Adrenal gland (tissue), 12 donors: ENCODE data around the gene CD2. TPM values are rescaled to one million over a fixed set of nuclear protein-coding genes. Genes with fewer than 3 reads are reported as not detected.
A peak's percentile ranks its signal among the peaks of the same experiment; 100 is the strongest.

Source experiments
- DNase-seq, 7 donors: peaks; one replicate each; pipeline ENCODE4 v3.0.0-alpha.2; 2019 to 2020
- H3K27ac ChIP-seq, 5 donors: fragments of 200-600 bp; sonication (generic) in 4 of 5; 1 replicate in 3 of 5; 2 replicates in 2 of 5; pipeline versions ENCODE4 v1.5.1 to v1.8.0; 2016 to 2020; ENCODE audit warnings: mild to moderate bottlenecking in 1 of 5
- H3K27me3 ChIP-seq: fragments of 200-600 bp; 2 replicates; pipeline ENCODE4 v1.8.0; 2021
- H3K36me3 ChIP-seq, 2 donors: fragments of 200-600 bp; replicated peaks in 1 of 2; 1 replicate in 1 of 2; 2 replicates in 1 of 2; pipeline versions ENCODE4 v1.5.1 to v1.8.0; 2018 to 2022
- H3K4me1 ChIP-seq, 2 donors: fragments of 200-600 bp; replicated peaks in 1 of 2; 1 replicate in 1 of 2; 2 replicates in 1 of 2; pipeline versions ENCODE4 v1.5.1 to v1.8.0; 2018 to 2021
- H3K4me3 ChIP-seq, 4 donors: fragments of 200-600 bp; sonication (generic) in 3 of 4; one replicate each; pipeline ENCODE4 v1.5.1; 2016 to 2018
- H3K9me3 ChIP-seq, 3 donors: fragments of 200-600 bp; sonication (generic) in 1 of 3; replicated peaks in 1 of 3; 1 replicate in 2 of 3; 2 replicates in 1 of 3; pipeline versions ENCODE4 v1.5.1 to v1.8.0; 2016 to 2021
- POLR2A ChIP-seq, 2 donors: fragments of 450-650 bp; IDR thresholded peaks; one replicate each; pipeline ENCODE4 v1.6.1; 2017; ENCODE audit warnings: antibody characterized with exemption in 2 of 2, mild to moderate bottlenecking in 2 of 2, moderate library complexity in 1 of 2
- WGBS, 4 donors: extraction: QIAGEN DNeasy Blood & Tissue Kit in 2 of 4; methylation state at CpG; one replicate each; pipeline versions ENCODE4 v1.1.5 to v1.1.7; 2013 to 2017; 5-methylcytosine and 5-hydroxymethylcytosine counted together
- intact Hi-C, 2 donors: fragments of 100-400 bp; cut with DNase I; formaldehyde crosslinking; loops; one replicate each; pipeline versions ENCODE4 v1.14.1 to v1.15.0; 2022 to 2023
- polyA plus RNA-seq, 3 donors: library from polyadenylated mRNA; stranded (reverse); fragments of 200-250 nt in 2 of 3; fragments of 350-450 nt in 1 of 3; fragmentation: Illumina TruSeq in 1 of 3; extraction: RNeasy Lipid Tissue Mini Kit (QIAGEN cat#74804) in 1 of 3; gene quantifications; one replicate each; pipeline ENCODE4 v1.2.3, GENCODE V29; 2013 to 2014
- total RNA-seq, 9 donors: library from RNA; depleted of rRNA in 4 of 9; stranded (reverse); fragments of >200 nt in 4 of 9; fragments of 120-200 nt in 1 of 9; fragmentation: NEBNext Ultra II Directional in 1 of 9; extraction: Animal tissue kit (Norgen Biotek cat#: 25700) in 1 of 9; gene quantifications; one replicate each; pipeline versions ENCODE4 v1.1.0 to v1.2.4, GENCODE V29; 2013 to 2023
- TF ChIP-seq, protein P1 (sequence below), 6 experiments: fragments of 450-650 bp in 4 of 6; fragments of 200-600 bp in 2 of 6; sonication (generic) in 1 of 6; IDR thresholded peaks; 1 replicate in 5 of 6; 2 replicates in 1 of 6; pipeline versions ENCODE4 v1.5.1 to v1.8.0; 2016 to 2021; ENCODE audit warnings: antibody characterized with exemption in 6 of 6, mild to moderate bottlenecking in 2 of 6, moderate library complexity in 1 of 6
- donor health status: healthy with polysubstance abuse.
- donor health status: Bipolar disorder and iron deficiency.
- donor health status: DM: yes; HTN: yes; CAD: no.
- donor health status: DM: no; HTN: no; CAD: no.
- donor health status: DM: no; HTN: no; CAD: no.
- donor health status: DM: yes; HTN: yes; CAD: no.

The CD2 gene
- total and polyA plus RNA-seq, 12 donors, result 0.18 to 6.7 (median 1.3) TPM

DNA sequence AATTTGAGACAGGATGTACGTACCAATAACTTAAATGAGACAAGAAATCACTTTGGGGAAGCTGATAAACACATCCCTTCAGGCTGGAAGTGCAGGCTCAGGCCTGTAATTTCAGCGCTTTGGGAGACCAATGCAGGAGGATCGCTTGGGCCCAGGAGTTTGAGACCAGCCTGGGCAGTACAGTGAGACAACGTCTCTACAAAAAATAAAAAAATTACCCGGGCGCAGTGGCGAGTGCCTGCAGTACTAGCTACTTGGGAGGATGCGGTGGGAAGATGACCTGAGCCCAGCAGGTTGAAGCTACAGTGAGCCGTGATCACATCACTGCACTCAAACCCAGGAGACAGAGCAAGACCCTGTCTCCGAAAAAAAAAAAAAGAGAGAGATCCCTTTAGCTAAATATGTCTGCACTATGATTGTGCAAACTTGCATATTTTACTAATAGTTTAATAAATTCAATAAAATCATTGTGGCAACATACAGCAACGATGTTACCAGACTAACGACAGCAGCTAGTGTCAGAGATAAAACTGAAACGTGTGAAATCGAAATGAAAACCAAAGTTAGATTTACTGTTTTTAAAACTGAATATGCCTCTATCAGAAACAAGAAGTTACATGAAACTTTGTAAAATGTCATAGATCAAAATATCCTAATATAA lies 54.7 kb downstream of the CD2 start:
- intact Hi-C loops, result no loop called here
- WGBS, 4 donors, result 85 to 90% (median 86%) methylated on average over 14 of the region's 14 CpGs
- no peak overlapping the region for H3K27ac ChIP-seq
- no peaks in the 10 kb centered on the region for H3K36me3 ChIP-seq
- no peak overlapping the region for H3K4me3 ChIP-seq
- no peaks in the 10 kb centered on the region for H3K27me3 ChIP-seq
- H3K9me3 ChIP-seq, result peaks cover 0 to 9% (median 0%) of the 10 kb centered on the region in 3 donors
- H3K4me1 ChIP-seq, result no peaks in the 10 kb centered on the region
- TF ChIP-seq, protein P1, sequence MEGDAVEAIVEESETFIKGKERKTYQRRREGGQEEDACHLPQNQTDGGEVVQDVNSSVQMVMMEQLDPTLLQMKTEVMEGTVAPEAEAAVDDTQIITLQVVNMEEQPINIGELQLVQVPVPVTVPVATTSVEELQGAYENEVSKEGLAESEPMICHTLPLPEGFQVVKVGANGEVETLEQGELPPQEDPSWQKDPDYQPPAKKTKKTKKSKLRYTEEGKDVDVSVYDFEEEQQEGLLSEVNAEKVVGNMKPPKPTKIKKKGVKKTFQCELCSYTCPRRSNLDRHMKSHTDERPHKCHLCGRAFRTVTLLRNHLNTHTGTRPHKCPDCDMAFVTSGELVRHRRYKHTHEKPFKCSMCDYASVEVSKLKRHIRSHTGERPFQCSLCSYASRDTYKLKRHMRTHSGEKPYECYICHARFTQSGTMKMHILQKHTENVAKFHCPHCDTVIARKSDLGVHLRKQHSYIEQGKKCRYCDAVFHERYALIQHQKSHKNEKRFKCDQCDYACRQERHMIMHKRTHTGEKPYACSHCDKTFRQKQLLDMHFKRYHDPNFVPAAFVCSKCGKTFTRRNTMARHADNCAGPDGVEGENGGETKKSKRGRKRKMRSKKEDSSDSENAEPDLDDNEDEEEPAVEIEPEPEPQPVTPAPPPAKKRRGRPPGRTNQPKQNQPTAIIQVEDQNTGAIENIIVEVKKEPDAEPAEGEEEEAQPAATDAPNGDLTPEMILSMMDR (IDR thresholded peaks at IDR 0.05), result no peak
- no peak for TF ChIP-seq POLR2A (IDR thresholded peaks at IDR 0.05)
- no peak for DNase-seq

DNA sequence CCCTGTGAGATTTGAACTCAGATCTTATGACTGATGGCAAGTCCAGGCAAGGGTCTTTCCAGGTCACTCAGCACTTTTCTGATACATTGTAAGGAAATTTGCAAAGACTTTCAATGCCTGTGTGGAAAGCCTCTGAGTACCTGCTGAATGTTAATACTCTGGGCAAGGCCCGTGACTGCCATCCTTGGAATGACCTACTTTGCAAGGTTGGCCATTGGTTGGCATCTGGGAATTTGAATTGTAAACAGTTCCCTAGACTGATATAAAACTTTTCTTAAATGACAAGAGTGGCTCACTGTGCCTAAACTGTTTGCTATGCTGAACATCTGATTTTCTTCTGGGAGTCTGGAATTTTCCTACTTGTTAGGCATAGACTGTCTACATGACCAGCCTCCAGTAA lies 57.1 kb downstream of the CD2 start:
- Histone ChIP-seq H3K36me3 (no peaks in the 10 kb centered on the region), H3K27ac (no peak overlapping the region), H3K27me3 (no peaks in the 10 kb centered on the region), H3K4me1 (no peaks in the 10 kb centered on the region), H3K9me3 (peaks cover 0 to 9% (median 0%) of the 10 kb centered on the region in 3 donors), H3K4me3 (no peak overlapping the region)
- intact Hi-C loops, result no loop called here
- DNase-seq, result no peak
- TF ChIP-seq, protein P1 (IDR thresholded peaks at IDR 0.05), result no peak
- TF ChIP-seq POLR2A (IDR thresholded peaks at IDR 0.05), result no peak
- 78 to 92% (median 87%) methylated on average over 1 of the region's 1 CpG for WGBS, 4 donors

DNA sequence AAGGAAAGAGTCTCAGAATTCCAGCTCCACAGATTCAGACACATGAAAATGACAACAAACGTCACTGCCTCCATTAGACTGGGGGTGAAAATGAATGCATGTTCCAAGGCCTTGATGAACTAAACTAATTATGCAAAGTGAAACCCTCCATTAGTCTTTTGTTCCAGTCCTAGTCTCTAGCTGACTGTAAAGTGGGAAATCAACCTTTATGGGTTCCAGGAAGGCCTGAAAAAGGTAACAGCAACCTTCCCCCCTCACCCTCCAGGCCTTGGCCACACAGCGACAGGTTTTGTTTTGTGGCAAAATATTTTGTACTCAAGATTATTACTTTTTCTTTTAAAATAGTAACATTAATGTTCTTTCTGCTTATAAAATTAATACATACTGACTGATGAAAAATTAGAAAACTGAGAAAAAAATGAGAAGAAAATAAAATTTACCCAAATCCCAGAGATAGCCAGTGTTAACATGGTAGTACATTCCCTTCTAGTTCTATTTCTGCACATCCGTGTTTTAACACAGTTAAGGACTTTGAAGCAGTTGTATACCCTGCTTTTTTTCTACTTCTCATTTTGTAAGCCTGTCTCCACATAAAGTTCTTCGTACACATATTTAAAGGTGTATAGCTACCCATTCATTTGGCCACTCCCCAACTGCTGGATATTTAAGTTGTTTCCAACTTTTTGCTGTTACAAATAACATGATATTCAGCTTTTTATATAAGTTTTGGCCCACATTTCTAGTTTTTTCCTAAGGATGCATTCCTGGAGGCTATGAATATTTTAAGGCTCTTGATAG lies 60.9 kb downstream of the CD2 start:
- Histone ChIP-seq H3K4me1 (no peaks in the 10 kb centered on the region), H3K4me3 (no peak overlapping the region), H3K36me3 (no peaks in the 10 kb centered on the region), H3K27ac (no peak overlapping the region), H3K9me3 (peaks cover 0 to 9% (median 0%) of the 10 kb centered on the region in 3 donors), H3K27me3 (no peaks in the 10 kb centered on the region)
- no peak for DNase-seq
- 74 to 82% (median 76%) methylated on average over 4 of the region's 4 CpGs for WGBS, 4 donors
- TF ChIP-seq, protein P1 (IDR thresholded peaks at IDR 0.05), result no peak
- TF ChIP-seq POLR2A (IDR thresholded peaks at IDR 0.05), result no peak
- intact Hi-C loops, result no loop called here

GRCh38 chr1:116817582-116818064 lies 63.4 kb downstream of the CD2 start:
- Histone ChIP-seq H3K4me3 (no peak overlapping the region), H3K27ac (no peak overlapping the region), H3K36me3 (no peaks in the 10 kb centered on the region), H3K27me3 (no peaks in the 10 kb centered on the region), H3K9me3 (peaks cover 0 to 6% (median 0%) of the 10 kb centered on the region in 3 donors), H3K4me1 (no peaks in the 10 kb centered on the region)
- intact Hi-C loops, result no loop called here
- DNase-seq, result peak in 5 of 7 donors; percentile 15 to 55 (median 24)
- TF ChIP-seq, protein P1 (IDR thresholded peaks at IDR 0.05), result peak; percentile 22 to 52 (median 43)
- TF ChIP-seq POLR2A (IDR thresholded peaks at IDR 0.05), result no peak
- WGBS, 4 donors, result 44 to 56% (median 52%) methylated on average over 1 to 2 of the region's 2 CpGs
